Measurements from ENCODE around the gene SOX6. TPM values are rescaled to one million over a fixed set of nuclear protein-coding genes. Genes with fewer than 3 reads are reported as not detected.

The SOX6 gene
- total and polyA plus RNA-seq, 2 donors (not counting 1 experiment from before 2014, with no cell fraction given), result 3.0 to 5.1 TPM

- DNase-seq (ENCODE audit: low read depth in 2 of 2), result no peak
- no peaks in the 10 kb centered on the region for H3K36me3 ChIP-seq (ENCODE audit: control insufficient read depth, insufficient read depth, low read length)
- no peaks in the 10 kb centered on the region for H3K79me2 ChIP-seq (ENCODE audit: control insufficient read depth, insufficient read depth, low read length)
- no peak overlapping the region for H3K27ac ChIP-seq (ENCODE audit: insufficient read depth, low read length)
- H2AFZ ChIP-seq (ENCODE audit: low read length), result no peak overlapping the region
- H3K9me3 ChIP-seq (ENCODE audit: control insufficient read depth, insufficient read depth, low read depth, low read length), result no peaks in the 10 kb centered on the region
- H3K27me3 ChIP-seq (ENCODE audit: control insufficient read depth, insufficient read depth, low read length), result no peaks in the 10 kb centered on the region
- H3K9ac ChIP-seq (ENCODE audit: insufficient read depth, low read length), result no peak overlapping the region
- TF ChIP-seq CTCF (conservative IDR thresholded peaks at IDR 0.05 in 1 of 2, IDR thresholded peaks at IDR 0.05 in 1 of 2; ENCODE audit: low read depth in 1 of 2, low read length in 2 of 2) (no peak), EZH2 (IDR thresholded peaks at IDR 0.05; ENCODE audit: low read length, missing control alignments) (no peak)
- H3K4me3 ChIP-seq (replicated peaks in 1 of 4; ENCODE audit: control extremely low read depth in 1 of 4, insufficient read depth in 1 of 4, low read depth in 3 of 4, low read length in 4 of 4), result no peak overlapping the region
- H4K20me1 ChIP-seq (ENCODE audit: control insufficient read depth, extremely low read depth, insufficient read depth, low read length), result no peaks in the 10 kb centered on the region
- no peak overlapping the region for H3K4me2 ChIP-seq (ENCODE audit: extremely low read depth, insufficient read depth, low read length)
- H3K4me1 ChIP-seq (ENCODE audit: control insufficient read depth, extremely low read depth, insufficient read depth, low read length), result no peaks in the 10 kb centered on the region
Measured at GRCh38 chr11:16341853-16342252, 14.5 kb downstream of the SOX6 start.

GRCh38 chr11:16338393-16338792, 18.0 kb downstream of the SOX6 start:
- TF ChIP-seq EZH2 (IDR thresholded peaks at IDR 0.05; ENCODE audit: low read length, missing control alignments), result no peak
- no peak for TF ChIP-seq CTCF (conservative IDR thresholded peaks at IDR 0.05 in 1 of 2, IDR thresholded peaks at IDR 0.05 in 1 of 2; ENCODE audit: low read depth in 1 of 2, low read length in 2 of 2)
- no peak overlapping the region for H2AFZ ChIP-seq (ENCODE audit: low read length)
- no peak overlapping the region for H3K4me2 ChIP-seq (ENCODE audit: extremely low read depth, insufficient read depth, low read length)
- no peaks in the 10 kb centered on the region for H3K36me3 ChIP-seq (ENCODE audit: control insufficient read depth, insufficient read depth, low read length)
- H3K9ac ChIP-seq (ENCODE audit: insufficient read depth, low read length), result no peak overlapping the region
- no peaks in the 10 kb centered on the region for H4K20me1 ChIP-seq (ENCODE audit: control insufficient read depth, extremely low read depth, insufficient read depth, low read length)
- no peak overlapping the region for H3K4me3 ChIP-seq (replicated peaks in 1 of 4; ENCODE audit: control extremely low read depth in 1 of 4, insufficient read depth in 1 of 4, low read depth in 3 of 4, low read length in 4 of 4)
- peak; percentile 14 to 72 for DNase-seq (ENCODE audit: low read depth in 2 of 2)
- H3K27ac ChIP-seq (ENCODE audit: insufficient read depth, low read length), result no peak overlapping the region
- no peaks in the 10 kb centered on the region for H3K79me2 ChIP-seq (ENCODE audit: control insufficient read depth, insufficient read depth, low read length)
- no peaks in the 10 kb centered on the region for H3K9me3 ChIP-seq (ENCODE audit: control insufficient read depth, insufficient read depth, low read depth, low read length)
- H3K27me3 ChIP-seq (ENCODE audit: control insufficient read depth, insufficient read depth, low read length), result no peaks in the 10 kb centered on the region
- no peaks in the 10 kb centered on the region for H3K4me1 ChIP-seq (ENCODE audit: control insufficient read depth, extremely low read depth, insufficient read depth, low read length)

- no peak overlapping the region for H2AFZ ChIP-seq (ENCODE audit: low read length)
- no peak overlapping the region for H3K4me3 ChIP-seq (replicated peaks in 1 of 4; ENCODE audit: control extremely low read depth in 1 of 4, insufficient read depth in 1 of 4, low read depth in 3 of 4, low read length in 4 of 4)
- no peaks in the 10 kb centered on the region for H3K27me3 ChIP-seq (ENCODE audit: control insufficient read depth, insufficient read depth, low read length)
- H3K9me3 ChIP-seq (ENCODE audit: control insufficient read depth, insufficient read depth, low read depth, low read length), result no peaks in the 10 kb centered on the region
- DNase-seq (ENCODE audit: low read depth in 2 of 2), result no peak
- H3K79me2 ChIP-seq (ENCODE audit: control insufficient read depth, insufficient read depth, low read length), result no peaks in the 10 kb centered on the region
- no peaks in the 10 kb centered on the region for H4K20me1 ChIP-seq (ENCODE audit: control insufficient read depth, extremely low read depth, insufficient read depth, low read length)
- no peak overlapping the region for H3K27ac ChIP-seq (ENCODE audit: insufficient read depth, low read length)
- TF ChIP-seq CTCF (conservative IDR thresholded peaks at IDR 0.05 in 1 of 2, IDR thresholded peaks at IDR 0.05 in 1 of 2; ENCODE audit: low read depth in 1 of 2, low read length in 2 of 2), result no peak
- no peak for TF ChIP-seq EZH2 (IDR thresholded peaks at IDR 0.05; ENCODE audit: low read length, missing control alignments)
- H3K36me3 ChIP-seq (ENCODE audit: control insufficient read depth, insufficient read depth, low read length), result no peaks in the 10 kb centered on the region
- no peaks in the 10 kb centered on the region for H3K4me1 ChIP-seq (ENCODE audit: control insufficient read depth, extremely low read depth, insufficient read depth, low read length)
- H3K9ac ChIP-seq (ENCODE audit: insufficient read depth, low read length), result no peak overlapping the region
- no peak overlapping the region for H3K4me2 ChIP-seq (ENCODE audit: extremely low read depth, insufficient read depth, low read length)
Measured at GRCh38 chr11:16337421-16338213, 18.7 kb downstream of the SOX6 start.

Data from fibroblast of lung (primary cell).